KBM-7 (cell line): Measurements from ENCODE around the gene WNT1.

Experiments
- DNase-seq: peaks from one replicate; pipeline ENCODE4 v3.0.0-alpha.2; 2015
- in situ Hi-C: fragments of 300-500 bp; cut with MboI; formaldehyde crosslinking; loops from 2 replicates; pipeline ENCODE4 v1.14.3; 2020; ENCODE audit warnings: low sequenced_read_pairs, low pct_unique_long_range_greater_than_20kb, mixed read lengths

Gene WNT1

DNA sequence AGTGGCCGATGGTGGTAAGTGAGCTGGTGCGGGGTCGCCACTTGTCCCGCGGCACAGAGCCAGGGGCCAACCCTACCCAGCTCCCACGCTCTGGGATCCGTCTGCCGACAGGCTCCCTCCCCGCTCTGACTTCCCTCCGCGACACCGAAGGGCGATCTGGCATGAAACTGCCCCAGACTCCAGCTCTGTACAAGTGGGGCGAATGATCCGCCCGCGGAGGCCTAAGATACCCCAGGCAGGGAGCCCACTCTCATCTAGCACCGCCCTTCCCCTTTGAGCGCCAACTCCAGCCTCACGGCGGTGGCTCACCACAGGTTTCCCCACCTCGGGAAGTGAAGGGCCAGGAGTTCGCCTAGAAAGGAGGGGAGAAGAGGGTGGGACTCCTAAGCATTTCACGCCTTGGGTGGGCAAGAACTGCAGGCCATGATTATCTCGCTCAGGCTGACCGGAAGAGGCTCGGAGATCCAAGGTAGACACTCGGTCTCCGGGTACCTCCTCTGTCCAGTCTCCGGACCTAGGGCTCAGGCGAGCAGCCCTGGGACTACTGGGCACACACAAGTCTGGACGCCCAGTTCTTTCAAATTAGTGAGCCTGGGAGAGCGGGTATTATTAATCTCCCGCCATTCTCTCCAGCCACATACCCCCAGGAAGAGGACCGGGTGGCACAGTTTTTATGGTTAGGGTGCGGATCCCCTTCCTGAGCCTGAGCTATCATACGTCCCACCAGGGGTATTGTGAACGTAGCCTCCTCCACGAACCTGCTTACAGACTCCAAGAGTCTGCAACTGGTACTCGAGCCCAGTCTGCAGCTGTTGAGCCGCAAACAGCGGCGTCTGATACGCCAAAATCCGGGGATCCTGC lies 849 bp downstream of the WNT1 start:
- no peak for DNase-seq
- in situ Hi-C loops: no loop called here

DNA sequence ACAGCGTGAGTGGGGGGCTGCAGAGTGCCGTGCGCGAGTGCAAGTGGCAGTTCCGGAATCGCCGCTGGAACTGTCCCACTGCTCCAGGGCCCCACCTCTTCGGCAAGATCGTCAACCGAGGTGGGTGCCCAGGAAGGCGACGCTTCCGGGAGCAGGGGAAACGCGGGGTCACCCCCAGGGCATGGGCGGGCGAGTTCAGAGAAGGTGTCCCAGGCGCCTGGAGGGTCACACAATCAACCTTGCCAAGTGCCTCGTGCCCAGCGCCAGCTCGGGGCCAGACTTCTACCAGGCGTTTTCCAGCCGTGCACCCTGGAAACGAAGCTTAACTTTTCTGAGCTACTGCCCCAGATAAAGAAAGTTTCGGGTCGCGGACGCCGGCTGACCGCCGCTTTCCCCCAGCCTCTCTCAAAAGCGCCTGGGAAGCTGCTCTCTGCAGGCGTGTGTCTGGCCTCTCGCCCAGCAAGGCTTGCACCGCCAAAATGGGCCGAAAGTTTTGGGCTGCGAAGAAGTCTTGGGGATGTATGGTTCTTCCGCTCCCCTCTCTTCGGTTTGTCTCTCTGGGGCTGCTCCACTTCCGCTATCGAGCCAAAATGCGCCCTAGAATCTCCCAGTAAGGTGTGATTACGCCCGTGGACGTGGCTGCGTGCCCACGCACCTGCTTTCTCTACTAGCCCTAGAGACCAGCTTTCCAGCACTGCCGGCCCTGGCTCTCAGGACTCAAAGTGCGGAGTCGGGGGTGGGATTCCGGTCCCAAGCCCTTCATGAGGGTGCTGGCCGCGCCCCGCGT lies 1.7 kb downstream of the WNT1 start:
- no peak for DNase-seq
- in situ Hi-C loops: no loop called here

GRCh38 chr12:48980389-48980952 lies 2.3 kb downstream of the WNT1 start:
- no peak for DNase-seq
- in situ Hi-C loops: no loop called here

- in situ Hi-C loops: no loop called here
- DNase-seq: peak; percentile 57
These were observed 3.0 kb downstream of the WNT1 start for GRCh38 chr12:48980953-48981756.

DNA sequence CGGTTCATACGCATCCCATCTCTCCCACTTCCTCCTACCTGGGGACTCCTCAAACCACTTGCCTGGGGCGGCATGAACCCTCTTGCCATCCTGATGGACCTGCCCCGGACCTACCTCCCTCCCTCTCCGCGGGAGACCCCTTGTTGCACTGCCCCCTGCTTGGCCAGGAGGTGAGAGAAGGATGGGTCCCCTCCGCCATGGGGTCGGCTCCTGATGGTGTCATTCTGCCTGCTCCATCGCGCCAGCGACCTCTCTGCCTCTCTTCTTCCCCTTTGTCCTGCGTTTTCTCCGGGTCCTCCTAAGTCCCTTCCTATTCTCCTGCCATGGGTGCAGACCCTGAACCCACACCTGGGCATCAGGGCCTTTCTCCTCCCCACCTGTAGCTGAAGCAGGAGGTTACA lies 3.6 kb downstream of the WNT1 start:
- no peak for DNase-seq
- in situ Hi-C loops: no loop called here

- in situ Hi-C loops: no loop called here
- no peak for DNase-seq
These were observed 4.4 kb downstream of the WNT1 start for GRCh38 chr12:48982397-48983080.

DNA sequence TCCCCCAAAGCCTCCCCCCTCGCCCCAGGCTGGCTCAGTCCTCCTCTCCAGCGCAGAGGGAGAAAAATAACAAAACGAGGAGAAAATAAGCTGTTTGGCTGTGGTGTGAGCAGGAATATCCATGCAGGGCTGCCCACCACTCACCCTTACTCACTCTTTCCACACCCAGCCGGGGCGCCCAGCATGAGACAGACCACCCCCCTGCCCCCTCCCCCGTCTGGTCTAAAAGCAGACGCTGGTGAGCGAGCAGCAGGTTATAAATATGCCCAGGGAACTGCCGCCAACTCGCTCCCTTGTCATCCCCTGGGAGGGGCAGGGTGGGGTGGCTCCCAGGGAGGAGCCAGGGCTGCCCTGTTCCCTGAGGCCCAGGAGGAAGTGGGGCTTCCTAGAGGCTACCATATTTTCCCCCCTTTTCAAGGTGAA lies 7.4 kb downstream of the WNT1 start:
- no peak for DNase-seq
- in situ Hi-C loops: no loop called here

DNA sequence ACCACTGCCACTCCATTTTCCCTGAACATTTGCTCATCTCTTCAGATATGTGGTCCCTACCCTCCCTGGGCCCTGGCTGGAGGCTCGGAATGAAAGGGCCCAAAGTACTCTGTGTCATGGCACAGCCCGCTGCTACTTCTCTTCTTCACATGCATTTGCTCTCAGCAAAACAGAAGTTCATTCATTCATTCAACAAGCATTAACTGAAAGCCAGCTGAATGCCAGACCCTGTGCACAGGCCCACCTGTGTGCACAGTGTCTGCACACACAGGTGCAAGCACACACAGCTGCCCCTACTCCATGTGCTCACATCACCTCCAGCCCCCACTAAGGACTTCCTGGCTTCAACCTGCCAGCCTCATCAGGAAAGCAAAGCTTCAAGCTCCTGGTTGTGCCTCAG lies 7.8 kb downstream of the WNT1 start:
- in situ Hi-C loops: no loop called here
- DNase-seq: no peak

- in situ Hi-C loops: no loop called here
- DNase-seq: no peak
These were observed 8.7 kb downstream of the WNT1 start for GRCh38 chr12:48986720-48987291.

DNA sequence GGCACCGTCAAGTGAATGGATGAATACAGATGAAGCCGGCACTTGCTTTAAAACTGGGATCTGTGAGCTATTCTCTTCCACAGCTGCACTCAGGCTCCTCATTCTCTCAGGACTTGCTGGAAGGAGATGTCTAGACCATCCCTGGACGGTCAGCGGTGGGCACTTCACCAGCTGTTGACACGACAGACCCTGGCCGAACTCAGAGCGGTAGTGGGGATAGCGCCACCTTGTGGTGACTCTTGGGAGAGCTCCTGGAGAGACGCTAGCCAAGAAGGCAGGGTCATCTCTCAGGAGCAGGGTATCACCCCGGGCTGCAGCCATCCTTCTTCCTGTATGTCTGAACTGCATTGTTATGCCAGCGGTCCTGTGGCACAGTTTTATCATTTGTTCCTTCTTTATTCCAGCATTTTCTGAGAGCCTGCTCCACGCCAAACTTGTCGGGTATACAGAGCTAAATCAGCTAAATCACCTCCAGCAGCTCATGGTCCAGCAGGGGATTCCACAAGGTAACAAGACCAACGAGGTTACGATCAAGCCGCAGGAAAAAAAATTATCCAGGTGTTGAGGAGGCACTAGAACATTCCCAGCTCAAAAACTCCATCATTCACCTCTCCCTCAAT lies 10.0 kb downstream of the WNT1 start:
- peak; percentile 77 for DNase-seq
- in situ Hi-C loops: no loop called here

DNA sequence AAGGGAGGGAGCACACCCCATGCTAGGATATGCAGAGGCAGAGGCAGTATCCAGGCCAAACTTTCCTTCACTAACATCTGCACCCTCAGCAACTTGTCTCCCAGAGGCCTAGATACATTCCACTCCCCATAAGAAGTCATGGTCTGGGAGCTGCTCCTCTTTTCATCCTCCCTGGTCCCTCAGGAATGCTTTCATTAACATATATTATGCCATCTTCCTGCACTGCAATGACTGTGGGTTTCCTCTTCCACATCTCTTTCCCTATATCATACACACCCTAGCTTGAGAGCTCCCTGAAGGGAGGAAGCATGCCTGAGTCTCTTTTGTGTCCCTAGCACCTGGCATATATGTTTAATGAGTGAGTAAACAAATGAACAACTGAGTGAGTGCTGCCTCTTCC lies 12.4 kb downstream of the WNT1 start:
- in situ Hi-C loops: no loop called here

GRCh38 chr12:48991247-48992050 lies 13.3 kb downstream of the WNT1 start:
- in situ Hi-C loops: no loop called here
- no peak for DNase-seq

More for the DNA sequence above, 12.4 kb downstream of the WNT1 start:
- DNase-seq: no peak

- in situ Hi-C loops: no loop called here
- DNase-seq: no peak
These were observed 15.7 kb downstream of the WNT1 start for GRCh38 chr12:48993787-48994186.

- in situ Hi-C loops: no loop called here
These were observed 16.3 kb downstream of the WNT1 start for GRCh38 chr12:48994224-48995085.

GRCh38 chr12:48995086-48995879 lies 17.2 kb downstream of the WNT1 start:
- DNase-seq: peak; percentile 76
- in situ Hi-C loops: no loop called here

More at GRCh38 chr12:48994224-48995085, 16.3 kb downstream of the WNT1 start:
- DNase-seq: no peak
